Heart right ventricle (tissue), 16 donors: Measurements from ENCODE around the gene LTN1. TPM values are rescaled to one million over a fixed set of nuclear protein-coding genes. Genes with fewer than 3 reads are reported as not detected.
A peak's percentile ranks its signal among the peaks of the same experiment; 100 is the strongest.

ENCODE experiments used
- ATAC-seq, 8 donors: fragments of 200-7000 bp; cut with Tn5 transposase; one replicate each; pipeline ENCODE4 v1.9.1; 2020; ENCODE audit warnings: mild to moderate bottlenecking in 8 of 8, moderate library complexity in 8 of 8, moderate number of reproducible peaks in 1 of 8
- DNase-seq, 2 donors: peaks; one replicate each; pipeline ENCODE4 v3.0.0-alpha.2; 2020
- H3K27ac ChIP-seq, 10 donors: fragments of 200-600 bp; sonication (generic) in 2 of 10; one replicate each; pipeline versions ENCODE4 v1.5.0 to v1.8.0; 2020 to 2022; ENCODE audit warnings: mild to moderate bottlenecking in 3 of 10
- H3K27me3 ChIP-seq, 7 donors: fragments of 200-600 bp; one replicate each; pipeline ENCODE4 v1.8.0; 2021 to 2022; ENCODE audit warnings: mild to moderate bottlenecking in 2 of 7
- H3K36me3 ChIP-seq, 9 donors: fragments of 200-600 bp; sonication (generic) in 1 of 9; one replicate each; pipeline versions ENCODE4 v1.5.0 to v1.8.0; 2020 to 2022; ENCODE audit warnings: mild to moderate bottlenecking in 2 of 9
- H3K4me1 ChIP-seq, 9 donors: fragments of 200-600 bp; sonication (generic) in 1 of 9; one replicate each; pipeline versions ENCODE4 v1.5.0 to v1.8.0; 2020 to 2022; ENCODE audit warnings: mild to moderate bottlenecking in 4 of 9
- H3K4me3 ChIP-seq, 10 donors: fragments of 200-600 bp; sonication (generic) in 2 of 10; one replicate each; pipeline versions ENCODE4 v1.5.0 to v1.8.0; 2020 to 2022; ENCODE audit warnings: mild to moderate bottlenecking in 7 of 10, moderate library complexity in 2 of 10
- H3K9me3 ChIP-seq, 11 donors: fragments of 200-600 bp in 10 of 11; sonication (generic) in 2 of 11; one replicate each; pipeline versions ENCODE4 v1.5.0 to v1.8.0; 2013 to 2022; ENCODE audit warnings: mild to moderate bottlenecking in 2 of 11, control low read depth in 1 of 11, moderate library complexity in 1 of 11
- CTCF ChIP-seq, 9 donors: fragments of 200-600 bp; sonication (generic) in 2 of 9; IDR thresholded peaks; one replicate each; pipeline versions ENCODE4 v1.5.0 to v1.8.0; 2021 to 2022; ENCODE audit warnings: antibody characterized with exemption in 9 of 9, mild to moderate bottlenecking in 5 of 9, moderate library complexity in 1 of 9
- WGBS, 2 donors: extraction: QIAGEN DNeasy Blood & Tissue Kit; methylation state at CpG; one replicate each; pipeline ENCODE4 v1.1.7; 2013; ENCODE audit warnings: inconsistent platforms in 1 of 2; 5-methylcytosine and 5-hydroxymethylcytosine counted together
- intact Hi-C, 10 donors: fragments of 100-400 bp; cut with DNase I; formaldehyde crosslinking; loops; one replicate each; pipeline versions ENCODE4 v1.11.1 to v1.14.2; 2022
- polyA plus RNA-seq, 2 donors: library from polyadenylated mRNA; stranded (reverse); fragments of 200-250 nt; gene quantifications; one replicate each; pipeline ENCODE4 v1.2.3, GENCODE V29; 2013
- total RNA-seq, 10 donors: library from RNA; stranded (reverse); fragmentation: NEBNext Ultra II Directional in 3 of 10; extraction: Animal tissue kit (Norgen Biotek cat#: 25700) in 3 of 10; gene quantifications; one replicate each; pipeline versions ENCODE4 v1.2.1 to v1.2.4, GENCODE V29; 2021 to 2023
- donor health status: Arrhythmogenic right ventricular cardiomyopathy.
- donor health status: ischemic (EF 13 %, LVEDD 7.1; RV severe dilation, severe dysfunction).
- donor health status: healthy with polysubstance abuse.
- donor health status: DM: no; HTN: yes; CAD: no.
- donor health status: DM: no; HTN: no; CAD: no.
- donor health status: ischemic (EF 25% LVEDD 6.9; RV normal size, moderate dysfunction).
- donor health status: ischemic (EF 25% LVEDD 5.7; RV mildly dilated, moderate dysfunction).
- donor health status: healthy.
- donor health status: DM: yes; HTN: yes; CAD: no.
- donor health status: Ischemic cardiomyopathy.
- donor health status: ischemic (EF 35%, LVEDD 5.7; RV mildly dilated, moderate dysfunction).
- donor health status: nonischemic (EF 11% LVEDD 7.7; RV severe dilation, severe dysfunction).
- donor health status: DM: yes; HTN: yes; CAD: no.
- donor health status: PGD.
- donor health status: ischemic (EF 29% LVEDD 5.4; RV normal size, mild dysfunction).
- donor health status: nonischemic (EF 23%, LVEDD 6.1; RV moderate dilation, normal function).

LTN1 gene
- total and polyA plus RNA-seq, 12 donors: 3.2 to 20.4 (median 17.7) TPM

DNA sequence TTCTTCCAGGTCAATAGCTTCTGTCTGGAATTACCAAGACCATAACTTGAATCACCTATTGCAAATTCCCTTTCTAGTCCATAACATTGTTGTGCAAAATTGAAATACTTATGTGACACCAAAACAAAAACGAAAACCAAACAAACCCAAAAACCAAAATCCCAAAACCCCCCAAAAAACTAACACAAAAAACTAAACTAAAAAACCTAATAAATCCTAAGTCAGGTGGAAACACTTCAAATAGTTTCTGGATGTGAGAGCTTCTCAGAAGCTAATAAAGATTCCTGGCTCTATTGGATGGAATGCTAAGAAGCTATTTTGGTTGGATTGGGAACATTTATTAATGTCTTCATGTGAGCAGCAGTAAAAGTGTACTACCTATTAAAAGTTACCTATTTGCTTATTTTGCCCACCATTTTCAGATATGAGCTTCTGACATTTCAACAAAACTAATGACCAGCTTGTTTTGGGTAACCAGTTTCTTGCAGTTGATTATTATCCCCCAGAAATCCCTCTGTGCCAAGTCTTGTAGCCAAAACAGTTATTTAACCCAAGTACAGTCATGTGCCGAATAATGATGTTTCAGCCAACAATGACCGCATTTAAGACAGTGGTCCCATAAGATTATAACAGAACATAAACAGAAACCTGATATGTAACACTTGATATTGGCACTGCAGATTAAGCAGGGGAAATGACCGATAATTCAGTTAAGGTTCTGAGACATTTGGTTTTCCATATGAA is 76.4 kb downstream of the LTN1 start:
- no peak for ATAC-seq
- no peak for TF ChIP-seq CTCF (IDR thresholded peaks at IDR 0.05)

DNA sequence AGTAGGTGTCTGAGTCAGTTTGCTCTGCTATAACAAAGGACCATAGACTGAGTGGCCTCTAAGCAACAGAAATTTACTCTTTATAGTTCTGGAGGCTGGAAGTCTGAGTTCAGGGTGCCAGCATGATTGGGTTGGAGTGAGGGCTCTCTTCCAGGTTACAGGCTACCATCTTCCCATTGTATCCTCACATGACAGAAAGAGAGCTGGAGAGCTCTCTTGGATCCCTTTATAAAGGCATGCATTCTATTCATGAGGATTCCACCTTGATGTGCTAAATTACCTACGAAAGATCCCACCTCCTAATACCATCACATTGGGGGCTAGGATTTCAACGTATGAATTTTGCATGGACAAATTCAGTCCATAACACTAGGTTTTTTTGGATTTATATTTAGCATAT is 79.6 kb downstream of the LTN1 start:
- Histone ChIP-seq H3K9me3 (no peaks in the 10 kb centered on the region), H3K36me3 (peaks cover 0 to 2% (median 0%) of the 10 kb centered on the region in 9 donors), H3K27me3 (no peaks in the 10 kb centered on the region), H3K4me3 (no peak overlapping the region), H3K4me1 (no peaks in the 10 kb centered on the region), H3K27ac (no peak overlapping the region)
- ATAC-seq (no peak), DNase-seq (no peak)
- WGBS, 2 donors: 80 to 88% methylated on average over 2 of the region's 2 CpGs
- intact Hi-C loops: no loop called here
- TF ChIP-seq CTCF (IDR thresholded peaks at IDR 0.05): no peak

More for the DNA sequence above, 76.4 kb downstream of the LTN1 start:
- no peak overlapping the region for H3K27ac ChIP-seq
- peaks cover 0 to 6% (median 0%) of the 10 kb centered on the region in 9 donors for H3K36me3 ChIP-seq
- H3K9me3 ChIP-seq: no peaks in the 10 kb centered on the region
- DNase-seq: no peak
- no peaks in the 10 kb centered on the region for H3K4me1 ChIP-seq
- intact Hi-C loops: no loop called here
- 84 to 88% methylated on average over 4 of the region's 4 CpGs for WGBS, 2 donors
- no peak overlapping the region for H3K4me3 ChIP-seq
- H3K27me3 ChIP-seq: no peaks in the 10 kb centered on the region

GRCh38 chr21:28910280-28910887 is 82.3 kb downstream of the LTN1 start:
- H3K9me3 ChIP-seq: no peaks in the 10 kb centered on the region
- H3K4me3 ChIP-seq: no peak overlapping the region
- 51 to 69% methylated on average over 4 of the region's 4 CpGs for WGBS, 2 donors
- H3K27me3 ChIP-seq: no peaks in the 10 kb centered on the region
- no peak overlapping the region for H3K27ac ChIP-seq
- DNase-seq (no peak), ATAC-seq (peak in 1 of 8 donors; percentile 65)
- H3K36me3 ChIP-seq: no peaks in the 10 kb centered on the region
- intact Hi-C loops: no loop called here
- no peak for TF ChIP-seq CTCF (IDR thresholded peaks at IDR 0.05)
- no peaks in the 10 kb centered on the region for H3K4me1 ChIP-seq

- WGBS, 2 donors: 97% methylated on average over 8 of the region's 8 CpGs
- Histone ChIP-seq H3K27ac (no peak overlapping the region), H3K4me1 (no peaks in the 10 kb centered on the region), H3K9me3 (no peaks in the 10 kb centered on the region), H3K27me3 (no peaks in the 10 kb centered on the region), H3K36me3 (no peaks in the 10 kb centered on the region), H3K4me3 (no peak overlapping the region)
- ATAC-seq (no peak), DNase-seq (no peak)
- intact Hi-C loops: no loop called here
- TF ChIP-seq CTCF (IDR thresholded peaks at IDR 0.05): no peak
Measured at GRCh38 chr21:28908351-28908750, 84.3 kb downstream of the LTN1 start.
